ENCODE results near the gene NFS1. TPM values are rescaled to one million over a fixed set of nuclear protein-coding genes. Genes with fewer than 3 reads are reported as not detected.

Gene NFS1
- 36.9 to 43.5 TPM (median 38.8 TPM) in 5 replicates for total RNA-seq (2022; extraction: Qiagen RNA extraction)

GRCh38 chr20:35699127-35699956 lies at the start of gene NFS1, which contains the start of gene ROMO1:
Gene NFS1 (minus strand): TSS chr20:35699352. CDS start chr20:35699288, 64 bp downstream.
Gene ROMO1 (plus strand): TSS chr20:35699405. CDS start chr20:35699633, 228 bp downstream.

GRCh38 chr20:35741892-35742740 lies 43.0 kb upstream of the NFS1 start, which contains the start of gene RBM39:
Gene RBM39 (minus strand): TSS chr20:35742260. CDS start chr20:35740874, 1,386 bp downstream.

GRCh38 chr20:35664466-35665206 lies 34.5 kb downstream of the NFS1 start, which contains the start of the genes CPNE1 and RBM12:
Gene CPNE1 (minus strand): TSS chr20:35664900. CDS start chr20:35632923, 31,977 bp downstream.
Gene RBM12 (minus strand): TSS chr20:35664900. CDS start chr20:35655322, 9,578 bp downstream.

Other genes starting within 250 kb of the NFS1 start
- gene CEP250, start 243.8 kb downstream of the NFS1 start, total RNA-seq (2022; extraction: Qiagen RNA extraction) = 23.0 to 30.0 TPM (median 26.8 TPM) in 5 replicates
- gene C20orf173, start 169.7 kb downstream of the NFS1 start, total RNA-seq (2022; extraction: Qiagen RNA extraction) = not detected in 5 replicates
- 216 to 243 TPM (median 236 TPM) in 5 replicates for gene ERGIC3, start 157.3 kb downstream of the NFS1 start, total RNA-seq (2022; extraction: Qiagen RNA extraction)
- 4.8 to 5.8 TPM (median 5.3 TPM) in 5 replicates for gene SPAG4, start 83.5 kb downstream of the NFS1 start, total RNA-seq (2022; extraction: Qiagen RNA extraction)
- 200 to 228 TPM (median 213 TPM) in 5 replicates for gene CPNE1, start 34.5 kb downstream of the NFS1 start, total RNA-seq (2022; extraction: Qiagen RNA extraction)
- gene RBM12, start 34.5 kb downstream of the NFS1 start, total RNA-seq (2022; extraction: Qiagen RNA extraction) = 69.9 to 98.1 TPM (median 84.4 TPM) in 5 replicates
- 292 to 433 TPM (median 370 TPM) in 5 replicates for gene ROMO1, start 53 bp upstream of the NFS1 start, total RNA-seq (2022; extraction: Qiagen RNA extraction)
- 179 to 231 TPM (median 200 TPM) in 5 replicates for gene RBM39, start 42.9 kb upstream of the NFS1 start, total RNA-seq (2022; extraction: Qiagen RNA extraction)
- 30.5 to 42.4 TPM (median 36.1 TPM) in 5 replicates for gene PHF20, start 72.7 kb upstream of the NFS1 start, total RNA-seq (2022; extraction: Qiagen RNA extraction)